Measurements from ENCODE around the gene FCRL6. TPM values are rescaled to one million over a fixed set of nuclear protein-coding genes. Genes with fewer than 3 reads are reported as not detected.

The FCRL6 gene
- polyA plus RNA-seq, 3 donors = 0.08 to 1.1 (median 0.19) TPM

- WGBS, 3 donors = 20 to 24% (median 21%) methylated on average over 6 of the region's 6 CpGs
- H3K27ac ChIP-seq (ENCODE audit: low read depth, low read length) = no peak overlapping the region
These were observed 51.4 kb downstream of the FCRL6 start for GRCh38 chr1:159853417-159854115.

- peak overlapping the region; percentile 12 for H3K27ac ChIP-seq (ENCODE audit: low read depth, low read length)
- 0 to 1% (median 1%) methylated on average over 25 to 31 of the region's 31 CpGs for WGBS, 3 donors
These were observed 52.0 kb downstream of the FCRL6 start for GRCh38 chr1:159854116-159854692.

GRCh38 chr1:159854693-159855192 lies 52.6 kb downstream of the FCRL6 start:
- WGBS, 3 donors = 0 to 1% (median 0%) methylated on average over 31 to 59 of the region's 59 CpGs
- H3K27ac ChIP-seq (ENCODE audit: low read depth, low read length) = peak overlapping the region; percentile 12

DNA sequence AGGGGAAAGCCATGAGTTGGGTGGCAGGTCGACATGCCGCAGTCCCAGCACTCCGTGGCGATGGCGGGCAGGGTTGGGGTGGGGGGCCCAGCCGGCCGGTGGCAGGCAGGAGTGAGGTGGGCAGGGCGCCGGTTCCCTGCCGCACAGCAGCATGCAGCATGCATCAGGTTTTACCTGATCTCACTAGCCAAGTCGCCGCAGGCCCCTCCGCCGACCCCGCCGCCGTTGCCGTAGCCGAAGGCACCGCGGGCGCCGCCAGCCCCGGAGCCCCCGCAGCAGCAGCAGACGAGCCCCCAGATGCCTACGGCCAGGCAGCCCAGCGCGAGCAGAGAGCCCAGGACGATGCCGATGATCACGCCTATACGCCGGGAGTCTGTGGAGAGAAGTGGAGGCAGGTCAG lies 53.5 kb downstream of the FCRL6 start:
- 85 to 91% (median 88%) methylated on average over 30 to 34 of the region's 34 CpGs for WGBS, 3 donors
- no peak overlapping the region for H3K27ac ChIP-seq (ENCODE audit: low read depth, low read length)

- no peak overlapping the region for H3K27ac ChIP-seq (ENCODE audit: low read depth, low read length)
- 89 to 100% (median 95%) methylated on average over 1 of the region's 1 CpG for WGBS, 3 donors
These were observed 54.4 kb downstream of the FCRL6 start for GRCh38 chr1:159856576-159856975.

- no peak overlapping the region for H3K27ac ChIP-seq (ENCODE audit: low read depth, low read length)
- 90 to 94% (median 91%) methylated on average over 6 of the region's 6 CpGs for WGBS, 3 donors
These were observed 55.7 kb downstream of the FCRL6 start for GRCh38 chr1:159857889-159858288.

GRCh38 chr1:159859767-159860322 lies 57.7 kb downstream of the FCRL6 start:
- 63 to 81% (median 79%) methylated on average over 7 of the region's 7 CpGs for WGBS, 3 donors

GRCh38 chr1:159860456-159860855 lies 58.3 kb downstream of the FCRL6 start:
- no peak overlapping the region for H3K27ac ChIP-seq (ENCODE audit: low read depth, low read length)
- 36 to 75% (median 56%) methylated on average over 3 of the region's 3 CpGs for WGBS, 3 donors

More at GRCh38 chr1:159859767-159860322, 57.7 kb downstream of the FCRL6 start:
- H3K27ac ChIP-seq (ENCODE audit: low read depth, low read length) = no peak overlapping the region

GRCh38 chr1:159861218-159861617 lies 59.1 kb downstream of the FCRL6 start:
- 71 to 81% (median 75%) methylated on average over 8 of the region's 8 CpGs for WGBS, 3 donors

DNA sequence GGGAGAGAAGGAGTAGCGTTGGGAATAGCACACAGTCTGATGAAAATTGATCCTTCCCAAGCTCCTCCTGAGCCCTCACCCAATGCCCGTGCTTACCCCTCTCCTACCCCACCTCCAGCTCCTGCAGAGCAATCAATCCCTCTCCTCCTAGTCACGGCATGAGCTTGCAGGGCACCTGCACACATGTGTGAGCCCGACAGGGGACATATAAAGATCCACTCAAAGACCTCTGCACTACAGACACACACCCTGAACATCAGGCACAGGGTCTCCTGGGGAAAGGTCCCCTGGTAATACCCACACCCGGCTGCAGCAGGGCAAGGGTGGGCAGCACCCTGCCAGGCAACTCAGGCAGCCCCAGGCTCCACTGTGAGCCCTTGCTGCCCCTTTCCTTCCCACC lies 59.9 kb downstream of the FCRL6 start:
- WGBS, 3 donors = 83 to 89% (median 88%) methylated on average over 5 of the region's 5 CpGs

More at GRCh38 chr1:159861218-159861617, 59.1 kb downstream of the FCRL6 start:
- no peak overlapping the region for H3K27ac ChIP-seq (ENCODE audit: low read depth, low read length)

DNA sequence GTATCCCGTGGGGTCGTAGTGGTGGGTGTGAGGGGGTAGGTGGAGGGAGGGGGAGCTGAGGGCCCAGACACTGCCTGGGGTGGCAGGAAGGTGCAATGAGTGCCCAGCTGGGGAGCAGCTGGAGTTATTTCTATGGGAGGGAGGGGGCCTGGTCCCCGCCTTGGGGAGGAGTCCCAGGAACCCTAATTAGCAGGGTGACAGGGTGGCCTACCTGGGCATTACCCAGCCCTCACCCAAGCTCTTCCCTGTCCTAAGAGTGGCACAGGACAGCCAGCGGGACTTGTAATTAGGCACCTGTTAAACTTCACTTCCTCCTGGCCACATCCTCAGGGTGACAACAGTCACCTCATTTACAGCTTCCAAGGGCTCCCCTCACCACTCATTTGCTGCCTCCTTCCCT lies 60.4 kb downstream of the FCRL6 start, which contains the start of gene VSIG8:
TSS of gene VSIG8 (minus strand) at position 101 of the 400 bp plus-strand sequence. CDS start 136 bp downstream, outside the sequence.
- no peak within 1 kb of the TSS for H3K27ac ChIP-seq (ENCODE audit: low read depth, low read length)
- WGBS, 3 donors = 77 to 85% (median 80%) methylated on average over 4 of the region's 4 CpGs

More for the DNA sequence above, 59.9 kb downstream of the FCRL6 start:
- no peak overlapping the region for H3K27ac ChIP-seq (ENCODE audit: low read depth, low read length)

DNA sequence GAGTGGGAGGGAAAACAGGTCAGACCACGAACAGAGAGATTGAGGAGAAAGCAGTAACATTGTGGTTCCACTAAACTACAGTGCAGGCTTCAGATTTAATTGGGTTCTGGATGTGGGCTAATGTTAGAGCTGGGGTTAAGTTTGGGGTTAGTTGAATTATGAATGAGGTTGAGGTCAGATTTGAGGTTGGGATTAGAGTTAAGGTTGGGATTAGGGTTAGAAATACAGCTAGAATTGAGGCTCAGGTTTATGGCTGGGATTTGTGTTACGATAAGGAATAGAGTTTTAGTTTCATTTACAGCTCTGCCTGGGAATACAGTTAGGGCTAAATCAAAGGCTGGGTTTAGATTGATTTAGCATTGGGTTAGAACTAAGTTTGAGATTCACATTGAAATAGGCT lies 62.1 kb downstream of the FCRL6 start:
- 78 to 89% (median 88%) methylated on average over 2 of the region's 2 CpGs for WGBS, 3 donors
- no peak overlapping the region for H3K27ac ChIP-seq (ENCODE audit: low read depth, low read length)

Other genes starting within 250 kb of the FCRL6 start
- under 1 TPM in 1 of 3 donors, not detected in 2; 0.55 TPM for gene APCS, start 214.5 kb upstream of the FCRL6 start, polyA plus RNA-seq
- gene CRP, start 87.8 kb upstream of the FCRL6 start, polyA plus RNA-seq = 1 to 10 TPM in 1 of 3 donors, under 1 TPM in 1, not detected in 1; 0.07 to 4.6 TPM
- gene DUSP23, start 21.4 kb upstream of the FCRL6 start, polyA plus RNA-seq = 100 to 1,000 TPM in 1 of 3 donors, 10 to 100 TPM in 2; 83.6 to 111 (median 90.2) TPM
- 1 to 10 TPM; 1.0 to 3.1 (median 2.7) TPM for gene SLAMF8, start 24.5 kb downstream of the FCRL6 start, polyA plus RNA-seq
- gene VSIG8, start 60.3 kb downstream of the FCRL6 start, polyA plus RNA-seq = under 1 TPM in 2 of 3 donors, not detected in 1; 0.03 to 0.22 TPM
- 1 to 10 TPM in 1 of 3 donors, under 1 TPM in 1, not detected in 1; 0.33 to 1.1 TPM for gene CFAP45, start 97.8 kb downstream of the FCRL6 start, polyA plus RNA-seq
- 100 to 1,000 TPM; 273 to 442 (median 340) TPM for gene TAGLN2, start 123.1 kb downstream of the FCRL6 start, polyA plus RNA-seq
- gene IGSF9, start 143.3 kb downstream of the FCRL6 start, polyA plus RNA-seq = 1 to 10 TPM in 2 of 3 donors, under 1 TPM in 1; 0.56 to 1.6 (median 1.4) TPM
- gene SLAMF9, start 151.9 kb downstream of the FCRL6 start, polyA plus RNA-seq = under 1 TPM in 1 of 3 donors, not detected in 2; 0.12 TPM
- gene PIGM, start 229.6 kb downstream of the FCRL6 start, polyA plus RNA-seq = 1 to 10 TPM in 2 of 3 donors, under 1 TPM in 1; 0.90 to 4.1 (median 2.4) TPM

All from adipose tissue (tissue), 3 donors.